Activated B cell treated with CpG ODN at 0.5 μM for 24 hours (primary cell): ENCODE data around the gene TNFRSF1A. TPM values are rescaled to one million over a fixed set of nuclear protein-coding genes. Genes with fewer than 3 reads are reported as not detected.

Experiments used
- ATAC-seq: fragments of 200-7000 bp; cut with Tn5 transposase; one replicate; pipeline ENCODE4 v1.10.0; 2021; ENCODE audit warnings: low read depth, mild to moderate bottlenecking, moderate library complexity
- CTCF ChIA-PET: fragments of 350-600 bp; sonication (Branson Sonifier 250); formaldehyde crosslinking; loops from one replicate; lab custom pipeline; 2021; ENCODE audit warnings: antibody characterized with exemption; lab: Charles Lee
- POLR2A ChIA-PET: fragments of 350-600 bp; sonication (Branson Sonifier 250); formaldehyde crosslinking; loops from one replicate; lab custom pipeline; 2021; ENCODE audit warnings: antibody characterized with exemption; lab: Charles Lee
- DNase-seq: peaks from one replicate; pipeline ENCODE4 v3.0.0; 2022
- H3K27ac Mint-ChIP-seq: one replicate; pipeline ENCODE4 v1.8.0; 2020; ENCODE audit warnings: mixed read lengths
- H3K27me3 Mint-ChIP-seq: one replicate; pipeline ENCODE4 v1.8.0; 2021; ENCODE audit warnings: mixed read lengths
- H3K36me3 Mint-ChIP-seq: one replicate; pipeline ENCODE4 v1.8.0; 2021; ENCODE audit warnings: low read depth, mixed read lengths
- H3K4me1 Mint-ChIP-seq: one replicate; pipeline ENCODE4 v1.8.0; 2021; ENCODE audit warnings: mixed read lengths
- H3K4me3 Mint-ChIP-seq: one replicate; pipeline ENCODE4 v1.8.0; 2020; ENCODE audit warnings: mild to moderate bottlenecking, mixed read lengths
- H3K9me3 Mint-ChIP-seq: one replicate; pipeline ENCODE4 v1.8.0; 2020; ENCODE audit warnings: mixed read lengths
- intact Hi-C: fragments of 100-400 bp; cut with micrococcal nuclease; formaldehyde crosslinking; loops from one replicate; pipeline ENCODE4 v1.15.1; 2024
- total RNA-seq: library from RNA; stranded (reverse); gene quantifications from 2 replicates; pipeline ENCODE4 v1.2.3, GENCODE V29; 2022
- TF ChIP-seq, protein P1 (sequence below): fragments of 200-600 bp; IDR thresholded peaks from one replicate; pipeline ENCODE4 v1.8.0; 2022; ENCODE audit warnings: antibody characterized with exemption, mild to moderate bottlenecking

Gene TNFRSF1A
- total RNA-seq, 1 donor from 2014 or later: not detected

DNA sequence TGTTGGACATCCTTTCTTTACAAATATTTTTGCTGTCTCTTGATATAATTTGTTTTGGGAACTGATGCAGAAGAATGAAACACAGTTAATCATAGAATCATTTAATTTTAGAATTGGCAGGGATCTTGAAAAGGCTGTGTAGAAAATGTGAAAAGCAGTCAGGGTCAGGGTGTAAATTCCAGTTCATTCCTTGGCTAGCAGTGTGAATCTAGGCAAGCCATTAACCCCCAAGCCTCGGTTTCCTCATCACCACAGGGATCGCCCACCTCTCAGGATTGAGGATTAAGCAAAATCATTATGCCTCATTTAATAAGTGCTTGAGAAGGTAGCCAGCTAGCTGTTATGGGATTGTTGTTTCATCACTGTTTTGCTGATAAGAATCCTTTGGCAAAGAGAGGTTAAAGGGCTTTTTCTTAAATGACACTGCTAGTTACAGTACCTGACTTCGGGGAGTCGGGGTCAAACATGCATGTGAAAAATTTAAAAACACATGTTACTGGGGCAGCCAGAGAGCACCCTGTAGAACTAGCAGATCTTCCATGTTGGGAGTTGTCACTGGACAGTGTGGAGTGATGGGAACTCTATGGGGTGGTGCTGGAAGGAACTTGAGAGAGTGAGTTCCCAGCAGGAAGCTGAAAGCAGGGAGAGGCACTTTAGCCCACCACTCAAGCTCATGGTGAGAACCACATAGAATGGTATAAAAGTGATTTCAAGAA lies 10.7 kb downstream of the TNFRSF1A start:
- CTCF ChIA-PET: interaction anchor here (1.2 kb wide), 1 partner anchor 47 kb away, joined by 3 read pairs; no protein-coding TSS in a partner anchor
- TF ChIP-seq, protein P1, sequence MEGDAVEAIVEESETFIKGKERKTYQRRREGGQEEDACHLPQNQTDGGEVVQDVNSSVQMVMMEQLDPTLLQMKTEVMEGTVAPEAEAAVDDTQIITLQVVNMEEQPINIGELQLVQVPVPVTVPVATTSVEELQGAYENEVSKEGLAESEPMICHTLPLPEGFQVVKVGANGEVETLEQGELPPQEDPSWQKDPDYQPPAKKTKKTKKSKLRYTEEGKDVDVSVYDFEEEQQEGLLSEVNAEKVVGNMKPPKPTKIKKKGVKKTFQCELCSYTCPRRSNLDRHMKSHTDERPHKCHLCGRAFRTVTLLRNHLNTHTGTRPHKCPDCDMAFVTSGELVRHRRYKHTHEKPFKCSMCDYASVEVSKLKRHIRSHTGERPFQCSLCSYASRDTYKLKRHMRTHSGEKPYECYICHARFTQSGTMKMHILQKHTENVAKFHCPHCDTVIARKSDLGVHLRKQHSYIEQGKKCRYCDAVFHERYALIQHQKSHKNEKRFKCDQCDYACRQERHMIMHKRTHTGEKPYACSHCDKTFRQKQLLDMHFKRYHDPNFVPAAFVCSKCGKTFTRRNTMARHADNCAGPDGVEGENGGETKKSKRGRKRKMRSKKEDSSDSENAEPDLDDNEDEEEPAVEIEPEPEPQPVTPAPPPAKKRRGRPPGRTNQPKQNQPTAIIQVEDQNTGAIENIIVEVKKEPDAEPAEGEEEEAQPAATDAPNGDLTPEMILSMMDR: no peak
- no peak overlapping the region for H3K4me3 Mint-ChIP-seq

DNA sequence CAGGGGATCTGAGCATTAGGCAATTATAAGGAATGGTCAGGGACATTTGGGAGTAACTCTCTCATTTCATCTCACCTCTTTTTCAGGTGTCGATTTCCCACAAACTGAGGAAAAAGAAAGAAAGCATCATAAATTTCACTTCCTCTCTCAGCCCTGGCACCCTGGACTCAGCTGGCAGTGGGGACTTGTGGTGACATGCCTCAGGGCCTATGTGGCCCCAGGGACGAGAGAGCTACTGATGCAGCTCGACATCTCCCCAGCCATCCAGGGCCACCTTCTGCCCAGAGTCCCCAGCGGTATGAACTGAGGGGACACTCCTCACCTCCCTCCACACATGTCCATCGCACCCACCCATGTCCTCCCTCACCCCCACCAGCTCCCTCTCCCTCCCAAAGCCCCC lies 11.7 kb downstream of the TNFRSF1A start:
- Mint-ChIP-seq H3K27ac (peak overlapping the region; percentile 12), H3K4me1 (peaks cover 15% of the 10 kb centered on the region), H3K9me3 (no peaks in the 10 kb centered on the region), H3K4me3 (no peak overlapping the region), H3K27me3 (peaks cover 57% of the 10 kb centered on the region), H3K36me3 (no peaks in the 10 kb centered on the region)
- intact Hi-C loops: loop anchor here (2.0 kb wide), 2 partner anchors 31 to 97 kb away; no protein-coding TSS in a partner anchor
- ATAC-seq (peak; percentile 100), DNase-seq (peak; percentile 50)
- ChIA-PET POLR2A (interaction anchor here (0.9 to 1.4 kb wide), 5 partner anchors 14 to 163 kb away, joined by 3 to 6 read pairs (median 4); partner anchors contain the start of genes MRPL51 and VAMP1), CTCF (interaction anchor here (1.2 kb wide), 1 partner anchor 46 kb away, joined by 3 read pairs; no protein-coding TSS in a partner anchor)
- TF ChIP-seq, protein P1: no peak

More for the DNA sequence above, 10.7 kb downstream of the TNFRSF1A start:
- intact Hi-C loops: loop anchor here (2.0 kb wide), 2 partner anchors 32 to 96 kb away; no protein-coding TSS in a partner anchor
- peaks cover 56% of the 10 kb centered on the region for H3K27me3 Mint-ChIP-seq
- no peak for ATAC-seq
- no peaks in the 10 kb centered on the region for H3K36me3 Mint-ChIP-seq
- peak overlapping the region; percentile 3 for H3K27ac Mint-ChIP-seq
- peaks cover 15% of the 10 kb centered on the region for H3K4me1 Mint-ChIP-seq
- no peaks in the 10 kb centered on the region for H3K9me3 Mint-ChIP-seq
- POLR2A ChIA-PET: interaction anchor here (0.7 to 1.4 kb wide), 3 partner anchors 13 to 140 kb away, joined by 4 to 6 read pairs (median 5); partner anchors contain the start of gene VAMP1
- no peak for DNase-seq

DNA sequence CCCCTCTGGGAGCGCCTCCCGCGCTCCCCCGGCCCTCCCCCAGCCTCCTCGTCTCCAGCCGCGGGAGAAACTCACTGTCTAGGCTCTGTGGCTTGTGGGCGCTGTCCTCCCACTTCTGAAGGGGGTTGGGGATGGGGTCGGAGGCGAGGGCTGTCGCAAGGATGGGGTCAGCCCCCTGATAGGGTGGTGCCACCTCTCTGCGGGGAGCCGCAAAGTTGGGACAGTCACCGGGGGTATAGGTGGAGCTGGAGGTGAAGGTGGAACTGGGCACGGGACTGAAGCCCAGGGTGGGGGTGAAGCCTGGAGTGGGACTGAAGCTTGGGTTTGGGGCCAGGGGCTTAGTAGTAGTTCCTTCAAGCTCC lies 12.2 kb downstream of the TNFRSF1A start:
- TF ChIP-seq, protein P1: no peak
- Mint-ChIP-seq H3K27me3 (peaks cover 57% of the 10 kb centered on the region), H3K27ac (peak overlapping the region; percentile 12), H3K4me1 (peaks cover 15% of the 10 kb centered on the region), H3K9me3 (no peaks in the 10 kb centered on the region), H3K4me3 (no peak overlapping the region), H3K36me3 (no peaks in the 10 kb centered on the region)
- ATAC-seq (no peak), DNase-seq (no peak)
- ChIA-PET POLR2A (interaction anchor here (0.9 to 1.2 kb wide), 4 partner anchors 14 to 163 kb away, joined by 3 to 6 read pairs (median 4); partner anchors contain the start of gene MRPL51), CTCF (interaction anchor here (1.2 kb wide), 1 partner anchor 45 kb away, joined by 3 read pairs; no protein-coding TSS in a partner anchor)
- intact Hi-C loops: loop anchor here (2.0 kb wide), 2 partner anchors 31 to 97 kb away; no protein-coding TSS in a partner anchor

DNA sequence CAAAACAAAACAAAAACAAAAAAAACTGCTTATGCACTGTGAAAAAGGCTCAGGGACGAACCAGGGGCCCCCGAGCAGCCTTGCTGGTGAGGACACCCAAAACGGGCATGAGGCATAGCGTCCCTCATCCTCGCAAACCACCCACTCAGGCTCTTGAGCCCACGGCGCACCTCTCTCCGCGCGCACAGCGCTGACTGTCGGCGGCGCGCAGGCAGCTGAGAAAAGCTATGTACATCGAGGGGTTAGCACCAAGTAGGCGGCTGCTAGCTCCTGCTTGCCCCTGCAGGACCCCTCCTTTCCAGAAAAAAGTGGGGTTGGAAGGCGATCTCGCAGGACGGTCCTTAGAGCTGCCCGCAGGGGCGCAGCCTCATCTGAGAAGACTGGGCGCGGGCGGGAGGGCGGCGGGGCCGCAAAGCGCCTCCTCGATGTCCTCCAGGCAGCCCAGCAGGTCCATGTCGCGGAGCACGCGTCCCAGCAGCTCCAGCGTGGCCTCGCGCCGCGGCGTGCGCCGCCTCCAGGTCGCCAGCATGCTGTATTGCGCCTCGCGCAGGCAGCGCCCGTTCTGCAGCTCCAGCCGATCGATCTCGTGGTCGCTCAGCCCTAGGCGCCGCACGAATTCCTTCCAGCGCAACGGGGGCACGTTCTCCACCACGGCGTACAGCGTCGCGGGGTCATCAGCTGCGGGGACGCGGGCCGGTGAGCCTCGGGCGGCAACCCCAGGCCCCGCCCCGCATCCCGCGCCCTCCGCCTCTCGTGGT lies 12.8 kb downstream of the TNFRSF1A start:
- TF ChIP-seq, protein P1: no peak
- Mint-ChIP-seq H3K36me3 (no peaks in the 10 kb centered on the region), H3K27ac (no peak overlapping the region), H3K9me3 (no peaks in the 10 kb centered on the region), H3K4me3 (no peak overlapping the region), H3K4me1 (peaks cover 18% of the 10 kb centered on the region), H3K27me3 (peaks cover 57% of the 10 kb centered on the region)
- no peak for DNase-seq
- ChIA-PET CTCF (no interaction called here), POLR2A (interaction anchor here (0.9 to 1.2 kb wide), 2 partner anchors 97 to 164 kb away, joined by 4 to 5 read pairs; partner anchors contain the start of gene MRPL51)
- intact Hi-C loops: no loop called here
- no peak for ATAC-seq
